ENCODE measurements around the gene RPN1. TPM values are rescaled to one million over a fixed set of nuclear protein-coding genes. Genes with fewer than 3 reads are reported as not detected.

Gene RPN1
- total RNA-seq, 4 donors from 2014 or later: 197 to 219 (median 212) TPM

- no peaks in the 10 kb centered on the region for H3K9me3 ChIP-seq
- intact Hi-C loops (cut with DNase I; ENCODE audit: low total_unique reads): loop anchor here (5.0 to 10.0 kb wide), 2 partner anchors 118 to 431 kb away; no protein-coding TSS in a partner anchor
- in situ Hi-C loops (cut with MboI; ENCODE audit: low sequenced_read_pairs in 4 of 4): loop anchor here in 3 of 4 donors (10.0 to 25.0 kb wide), 2 partner anchors 181 to 518 kb away; no protein-coding TSS in a partner anchor
- peaks cover 7 to 13% of the 10 kb centered on the region in 2 donors for H3K4me1 ChIP-seq
- DNase-seq (no peak), ATAC-seq (no peak)
- H3K27me3 ChIP-seq: no peaks in the 10 kb centered on the region
- no peaks in the 10 kb centered on the region for H3K36me3 ChIP-seq
- TF ChIP-seq, protein P1, sequence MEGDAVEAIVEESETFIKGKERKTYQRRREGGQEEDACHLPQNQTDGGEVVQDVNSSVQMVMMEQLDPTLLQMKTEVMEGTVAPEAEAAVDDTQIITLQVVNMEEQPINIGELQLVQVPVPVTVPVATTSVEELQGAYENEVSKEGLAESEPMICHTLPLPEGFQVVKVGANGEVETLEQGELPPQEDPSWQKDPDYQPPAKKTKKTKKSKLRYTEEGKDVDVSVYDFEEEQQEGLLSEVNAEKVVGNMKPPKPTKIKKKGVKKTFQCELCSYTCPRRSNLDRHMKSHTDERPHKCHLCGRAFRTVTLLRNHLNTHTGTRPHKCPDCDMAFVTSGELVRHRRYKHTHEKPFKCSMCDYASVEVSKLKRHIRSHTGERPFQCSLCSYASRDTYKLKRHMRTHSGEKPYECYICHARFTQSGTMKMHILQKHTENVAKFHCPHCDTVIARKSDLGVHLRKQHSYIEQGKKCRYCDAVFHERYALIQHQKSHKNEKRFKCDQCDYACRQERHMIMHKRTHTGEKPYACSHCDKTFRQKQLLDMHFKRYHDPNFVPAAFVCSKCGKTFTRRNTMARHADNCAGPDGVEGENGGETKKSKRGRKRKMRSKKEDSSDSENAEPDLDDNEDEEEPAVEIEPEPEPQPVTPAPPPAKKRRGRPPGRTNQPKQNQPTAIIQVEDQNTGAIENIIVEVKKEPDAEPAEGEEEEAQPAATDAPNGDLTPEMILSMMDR (IDR thresholded peaks at IDR 0.05 in 4 of 5, conservative IDR thresholded peaks at IDR 0.05 in 1 of 5): no peak
- no peak for TF ChIP-seq POLR2A (IDR thresholded peaks at IDR 0.05)
- no peak overlapping the region for H3K4me3 ChIP-seq
- H3K27ac ChIP-seq: no peak overlapping the region
These were observed 45.2 kb downstream of the RPN1 start for GRCh38 chr3:128605091-128606046.

GRCh38 chr3:128603811-128604775 is 46.5 kb downstream of the RPN1 start:
- Histone ChIP-seq H3K36me3 (no peaks in the 10 kb centered on the region), H3K4me3 (no peak overlapping the region), H3K4me1 (peaks cover 7 to 13% of the 10 kb centered on the region in 2 donors), H3K27me3 (no peaks in the 10 kb centered on the region), H3K9me3 (no peaks in the 10 kb centered on the region), H3K27ac (no peak overlapping the region)
- ATAC-seq: no peak
- intact Hi-C loops (cut with DNase I; ENCODE audit: low total_unique reads): loop anchor here (10.0 kb wide), 1 partner anchor 429 kb away; no protein-coding TSS in a partner anchor
- in situ Hi-C loops (cut with MboI; ENCODE audit: low sequenced_read_pairs in 4 of 4): loop anchor here in 3 of 4 donors (10.0 to 25.0 kb wide), 2 partner anchors 179 to 517 kb away; no protein-coding TSS in a partner anchor
- no peak for TF ChIP-seq POLR2A (IDR thresholded peaks at IDR 0.05)
- TF ChIP-seq, protein P1 (IDR thresholded peaks at IDR 0.05 in 4 of 5, conservative IDR thresholded peaks at IDR 0.05 in 1 of 5): no peak
- no peak for DNase-seq

DNA sequence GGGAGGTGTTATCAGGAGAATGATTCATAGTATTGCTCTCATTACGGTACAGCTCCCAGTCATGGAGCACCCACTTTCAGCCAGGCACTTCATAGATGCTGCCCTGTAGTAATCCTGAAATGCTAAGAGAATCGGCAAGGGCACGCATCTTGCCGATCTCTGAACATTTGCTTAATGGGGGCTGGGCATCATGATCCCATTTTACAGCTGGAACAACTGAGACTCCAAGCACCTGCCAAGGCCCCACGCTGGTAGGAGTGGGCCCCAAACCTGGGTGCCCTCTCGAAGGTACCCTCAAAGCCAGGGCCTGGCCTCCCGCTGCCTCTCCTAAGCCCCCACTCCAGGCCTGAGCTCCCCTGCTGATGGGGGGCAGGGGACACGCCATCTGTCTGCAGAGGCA is 47.3 kb downstream of the RPN1 start:
- no peak for DNase-seq
- Histone ChIP-seq H3K4me3 (no peak overlapping the region), H3K9me3 (no peaks in the 10 kb centered on the region), H3K36me3 (no peaks in the 10 kb centered on the region), H3K27me3 (no peaks in the 10 kb centered on the region), H3K27ac (no peak overlapping the region), H3K4me1 (peaks cover 7% of the 10 kb centered on the region in 2 donors)
- ATAC-seq: no peak
- intact Hi-C loops (cut with DNase I; ENCODE audit: low total_unique reads): loop anchor here (10.0 kb wide), 1 partner anchor 429 kb away; no protein-coding TSS in a partner anchor
- no peak for TF ChIP-seq POLR2A (IDR thresholded peaks at IDR 0.05)
- TF ChIP-seq, protein P1 (IDR thresholded peaks at IDR 0.05 in 4 of 5, conservative IDR thresholded peaks at IDR 0.05 in 1 of 5): no peak
- in situ Hi-C loops (cut with MboI; ENCODE audit: low sequenced_read_pairs in 4 of 4): loop anchor here in 3 of 4 donors (10.0 to 25.0 kb wide), 2 partner anchors 179 to 516 kb away; no protein-coding TSS in a partner anchor

DNA sequence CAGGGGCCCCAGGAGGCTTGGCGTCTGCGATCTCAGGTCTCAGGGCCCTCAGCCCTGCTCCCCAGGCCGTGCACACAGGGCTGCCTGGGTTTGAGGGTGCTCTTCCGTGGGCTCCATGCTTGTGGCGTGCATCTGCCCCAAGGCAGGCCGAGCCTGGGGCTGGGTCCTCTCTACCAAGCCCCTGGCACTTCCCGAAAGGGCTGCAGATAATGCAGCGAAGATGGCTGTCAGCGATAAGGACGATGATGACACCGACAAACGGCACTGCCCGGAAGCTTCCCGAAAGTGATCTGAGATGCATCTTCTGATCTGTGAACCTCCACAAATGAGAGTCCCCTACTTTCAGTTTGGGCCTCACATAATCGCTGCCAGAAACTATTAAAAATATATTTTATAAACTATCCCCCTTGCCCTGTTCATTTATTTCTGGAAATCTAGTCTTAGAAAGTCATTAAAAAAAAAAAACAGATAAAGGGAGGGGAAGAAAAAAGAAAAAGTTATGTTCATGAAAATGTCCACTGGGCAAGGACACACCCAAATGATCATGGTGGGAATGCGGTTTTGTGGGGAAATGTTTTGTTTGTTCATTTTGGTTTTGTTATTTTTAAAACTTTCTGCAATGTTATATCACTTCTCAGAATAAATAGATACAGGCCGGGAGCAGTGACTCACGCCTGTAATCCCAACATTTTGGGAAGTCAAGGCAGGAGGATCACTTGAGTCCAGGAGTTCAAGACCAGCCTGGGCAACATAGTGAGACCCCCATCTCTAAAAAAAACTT is 51.5 kb downstream of the RPN1 start:
- no peak for ATAC-seq
- DNase-seq: no peak
- intact Hi-C loops (cut with DNase I; ENCODE audit: low total_unique reads): no loop called here
- Histone ChIP-seq H3K9me3 (no peaks in the 10 kb centered on the region), H3K36me3 (no peaks in the 10 kb centered on the region), H3K4me3 (no peak overlapping the region), H3K4me1 (no peaks in the 10 kb centered on the region), H3K27me3 (no peaks in the 10 kb centered on the region), H3K27ac (no peak overlapping the region)
- in situ Hi-C loops (cut with MboI; ENCODE audit: low sequenced_read_pairs in 4 of 4): loop anchor here in 3 of 4 donors (10.0 to 25.0 kb wide), 2 partner anchors 162 to 164 kb away; no protein-coding TSS in a partner anchor
- TF ChIP-seq, protein P1 (IDR thresholded peaks at IDR 0.05 in 4 of 5, conservative IDR thresholded peaks at IDR 0.05 in 1 of 5): no peak
- no peak for TF ChIP-seq POLR2A (IDR thresholded peaks at IDR 0.05)

Data from gastrocnemius medialis (tissue), 4 donors.